ENCODE data around the gene RAB18. TPM values are rescaled to one million over a fixed set of nuclear protein-coding genes. Genes with fewer than 3 reads are reported as not detected.
"Not testable (repeated sequence)": the region's sequence is repeated elsewhere in the genome, so short reads cannot be mapped to it uniquely, and the experiment has no call there.

Gene RAB18
- total RNA-seq, 1 donor from 2014 or later, result 72.3 TPM

DNA sequence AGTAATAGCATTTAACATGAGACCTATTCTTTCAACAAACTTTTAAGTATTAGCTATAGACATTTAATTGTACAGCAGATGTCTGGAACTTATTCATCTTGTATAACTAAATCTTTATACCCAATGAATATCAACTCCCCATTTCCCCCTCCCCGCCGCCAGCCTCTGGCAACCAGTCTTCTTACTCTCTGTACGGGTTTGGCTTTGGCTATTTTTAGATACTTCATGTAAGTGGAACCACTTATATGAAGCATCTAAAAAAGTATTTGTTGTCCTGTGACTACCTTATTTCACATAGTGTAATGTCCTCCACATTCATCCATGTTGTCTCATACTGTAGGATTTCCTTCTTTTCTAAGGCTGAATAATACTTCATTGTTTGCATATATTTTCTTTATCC lies 60.8 kb downstream of the RAB18 start:
- no peak for DNase-seq (ENCODE audit: low read depth, low spot score)
- TF ChIP-seq, protein P1, sequence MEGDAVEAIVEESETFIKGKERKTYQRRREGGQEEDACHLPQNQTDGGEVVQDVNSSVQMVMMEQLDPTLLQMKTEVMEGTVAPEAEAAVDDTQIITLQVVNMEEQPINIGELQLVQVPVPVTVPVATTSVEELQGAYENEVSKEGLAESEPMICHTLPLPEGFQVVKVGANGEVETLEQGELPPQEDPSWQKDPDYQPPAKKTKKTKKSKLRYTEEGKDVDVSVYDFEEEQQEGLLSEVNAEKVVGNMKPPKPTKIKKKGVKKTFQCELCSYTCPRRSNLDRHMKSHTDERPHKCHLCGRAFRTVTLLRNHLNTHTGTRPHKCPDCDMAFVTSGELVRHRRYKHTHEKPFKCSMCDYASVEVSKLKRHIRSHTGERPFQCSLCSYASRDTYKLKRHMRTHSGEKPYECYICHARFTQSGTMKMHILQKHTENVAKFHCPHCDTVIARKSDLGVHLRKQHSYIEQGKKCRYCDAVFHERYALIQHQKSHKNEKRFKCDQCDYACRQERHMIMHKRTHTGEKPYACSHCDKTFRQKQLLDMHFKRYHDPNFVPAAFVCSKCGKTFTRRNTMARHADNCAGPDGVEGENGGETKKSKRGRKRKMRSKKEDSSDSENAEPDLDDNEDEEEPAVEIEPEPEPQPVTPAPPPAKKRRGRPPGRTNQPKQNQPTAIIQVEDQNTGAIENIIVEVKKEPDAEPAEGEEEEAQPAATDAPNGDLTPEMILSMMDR (conservative IDR thresholded peaks at IDR 0.05), result no peak
- Mint-ChIP-seq H3K4me3 (no peak overlapping the region), H3K27ac (ENCODE audit: unreplicated experiment) (no peak overlapping the region), H3K27me3 (ENCODE audit: low read depth) (peaks cover 2% of the 10 kb centered on the region), H3K36me3 (ENCODE audit: low read depth) (no peaks in the 10 kb centered on the region), H3K9me3 (peaks cover 7% of the 10 kb centered on the region), H3K4me1 (no peaks in the 10 kb centered on the region)

DNA sequence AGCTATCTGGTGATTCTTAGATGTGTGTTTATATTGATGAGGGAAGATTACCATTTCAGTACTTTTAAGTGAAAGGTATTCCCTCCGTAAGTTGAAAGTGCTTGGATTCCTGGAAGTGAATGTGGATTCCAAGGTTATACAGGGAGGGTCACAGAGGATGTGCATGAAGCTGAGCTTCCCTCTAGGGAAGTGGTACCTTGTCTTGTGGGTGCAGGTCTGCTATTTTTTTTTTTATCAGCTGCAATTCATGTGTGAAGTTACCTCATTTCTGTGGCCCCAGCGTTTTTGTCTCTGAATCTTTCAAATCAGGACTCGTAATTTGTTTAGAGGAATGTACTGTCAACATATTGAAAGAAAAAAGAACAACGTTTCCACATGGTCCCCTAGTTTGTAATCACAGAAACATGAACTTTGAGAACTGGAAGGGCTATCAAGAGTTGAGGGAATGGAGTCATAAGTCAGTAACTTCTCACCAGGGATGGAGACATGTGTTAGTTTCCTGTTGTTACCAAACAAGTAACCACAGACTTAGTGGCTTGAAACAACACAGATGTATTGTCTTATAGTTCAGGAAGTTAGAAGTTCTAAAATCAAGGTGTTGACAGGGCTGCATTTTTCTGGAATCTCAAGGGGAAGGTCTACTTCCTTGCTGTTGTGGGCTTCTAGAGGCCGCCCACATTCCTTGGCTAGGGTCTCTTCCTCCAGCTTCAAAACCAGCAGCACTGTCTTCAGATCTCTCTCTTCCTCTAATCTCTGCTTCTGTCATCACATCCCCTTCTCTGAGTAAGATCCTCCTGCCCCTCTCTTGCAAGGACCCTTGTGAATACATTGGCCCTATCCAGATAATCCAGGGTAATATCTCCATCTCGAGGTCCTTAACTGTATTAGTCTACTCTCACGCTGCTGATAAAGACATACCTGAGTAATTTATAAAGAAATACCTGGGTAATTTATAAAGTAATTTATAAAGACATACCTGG lies 64.4 kb downstream of the RAB18 start:
- TF ChIP-seq, protein P1 (conservative IDR thresholded peaks at IDR 0.05), result no peak
- Mint-ChIP-seq H3K36me3 (ENCODE audit: low read depth) (no peaks in the 10 kb centered on the region), H3K27me3 (ENCODE audit: low read depth) (no peaks in the 10 kb centered on the region), H3K9me3 (peaks cover 7% of the 10 kb centered on the region), H3K4me3 (no peak overlapping the region), H3K4me1 (no peaks in the 10 kb centered on the region), H3K27ac (ENCODE audit: unreplicated experiment) (no peak overlapping the region)
- DNase-seq (ENCODE audit: low read depth, low spot score), result no peak

GRCh38 chr10:27569946-27570345 lies 65.8 kb downstream of the RAB18 start:
- TF ChIP-seq, protein P1 (conservative IDR thresholded peaks at IDR 0.05), result no peak
- H3K27ac Mint-ChIP-seq (ENCODE audit: unreplicated experiment), result no peak overlapping the region
- DNase-seq (ENCODE audit: low read depth, low spot score), result no peak
- peaks cover 7% of the 10 kb centered on the region for H3K9me3 Mint-ChIP-seq
- no peak overlapping the region for H3K4me3 Mint-ChIP-seq
- H3K36me3 Mint-ChIP-seq (ENCODE audit: low read depth), result no peaks in the 10 kb centered on the region
- H3K27me3 Mint-ChIP-seq (ENCODE audit: low read depth), result no peaks in the 10 kb centered on the region
- H3K4me1 Mint-ChIP-seq, result no peaks in the 10 kb centered on the region

GRCh38 chr10:27577038-27577437 lies 72.9 kb downstream of the RAB18 start:
- not testable (repeated sequence) for H3K9me3 Mint-ChIP-seq; DNase-seq (ENCODE audit: low read depth, low spot score); H3K27me3 Mint-ChIP-seq (ENCODE audit: low read depth); H3K36me3 Mint-ChIP-seq (ENCODE audit: low read depth); H3K4me3 Mint-ChIP-seq; H3K4me1 Mint-ChIP-seq; H3K27ac Mint-ChIP-seq (ENCODE audit: unreplicated experiment)

GRCh38 chr10:27578316-27578715 lies 74.2 kb downstream of the RAB18 start:
- Mint-ChIP-seq H3K4me1 (no peaks in the 10 kb centered on the region), H3K4me3 (no peak overlapping the region), H3K9me3 (peaks cover 2% of the 10 kb centered on the region), H3K27ac (ENCODE audit: unreplicated experiment) (no peak overlapping the region), H3K27me3 (ENCODE audit: low read depth) (no peaks in the 10 kb centered on the region), H3K36me3 (ENCODE audit: low read depth) (no peaks in the 10 kb centered on the region)
- TF ChIP-seq, protein P1 (conservative IDR thresholded peaks at IDR 0.05), result no peak
- no peak for DNase-seq (ENCODE audit: low read depth, low spot score)

DNA sequence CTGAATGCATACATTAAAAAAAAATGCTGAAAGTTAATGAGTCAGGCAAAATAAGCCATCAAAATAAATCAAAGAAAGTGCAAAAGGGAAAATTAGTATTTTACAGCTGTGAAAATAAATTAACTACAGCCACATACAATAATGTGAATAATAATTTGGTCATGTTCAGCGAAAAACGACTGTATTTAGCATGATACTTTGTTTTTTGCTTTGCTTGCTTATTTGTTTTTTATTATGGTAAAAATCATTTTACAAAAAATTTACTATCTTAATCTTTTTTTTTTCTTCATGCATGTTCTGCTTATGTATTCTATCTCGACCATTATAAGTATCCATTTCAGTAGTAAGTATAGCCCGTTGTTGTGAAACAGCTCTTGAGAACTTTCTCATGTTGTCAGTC lies 77.1 kb downstream of the RAB18 start:
- TF ChIP-seq, protein P1 (conservative IDR thresholded peaks at IDR 0.05), result no peak
- Mint-ChIP-seq H3K27me3 (ENCODE audit: low read depth) (no peaks in the 10 kb centered on the region), H3K27ac (ENCODE audit: unreplicated experiment) (no peak overlapping the region), H3K9me3 (no peaks in the 10 kb centered on the region), H3K4me1 (no peaks in the 10 kb centered on the region), H3K36me3 (ENCODE audit: low read depth) (peaks cover 3% of the 10 kb centered on the region), H3K4me3 (no peak overlapping the region)
- no peak for DNase-seq (ENCODE audit: low read depth, low spot score)
